GM23248 (cell line): ENCODE measurements around the gene SCNN1A. TPM values are rescaled to one million over a fixed set of nuclear protein-coding genes. Genes with fewer than 3 reads are reported as not detected.

ENCODE experiments used
- DNase-seq: peaks from one replicate; pipeline ENCODE4 v3.0.0-alpha.2; 2015
- H2AFZ ChIP-seq: fragments of 200-600 bp; sonication (generic); 2 replicates; pipeline ENCODE4 v1.6.1; 2016; ENCODE audit warnings: antibody characterized with exemption
- H3F3A ChIP-seq: fragments of 200-600 bp; sonication (generic); 2 replicates; pipeline ENCODE4 v1.6.1; 2016; ENCODE audit warnings: mild to moderate bottlenecking, antibody characterized with exemption, mixed run types; ENCODE audit not compliant: insufficient read depth
- H3K27ac ChIP-seq: fragments of 200-600 bp; sonication (generic); 2 replicates; pipeline ENCODE4 v1.5.1; 2016; ENCODE audit warnings: mild to moderate bottlenecking
- H3K27me3 ChIP-seq: fragments of 200-600 bp; sonication (generic); replicated peaks from 2 replicates; pipeline ENCODE4 v1.6.1; 2016; ENCODE audit warnings: mild to moderate bottlenecking; ENCODE audit not compliant: insufficient read depth
- H3K36me3 ChIP-seq: fragments of 200-600 bp; sonication (generic); 2 replicates; pipeline ENCODE4 v1.6.1; 2016; ENCODE audit warnings: low read depth, mild to moderate bottlenecking
- H3K4me1 ChIP-seq: fragments of 200-600 bp; sonication (generic); 2 replicates; pipeline ENCODE4 v1.6.1; 2016; ENCODE audit warnings: mild to moderate bottlenecking; ENCODE audit not compliant: insufficient read depth
- H3K4me2 ChIP-seq: fragments of 200-600 bp; sonication (generic); one replicate; pipeline ENCODE4 v1.6.1; 2016; ENCODE audit warnings: mild to moderate bottlenecking; ENCODE audit not compliant: unreplicated experiment
- H3K4me3 ChIP-seq: fragments of 200-600 bp; sonication (generic); 2 replicates; pipeline ENCODE4 v1.5.1; 2016; ENCODE audit warnings: mild to moderate bottlenecking
- H3K79me2 ChIP-seq: fragments of 200-600 bp; sonication (generic); 2 replicates; pipeline ENCODE4 v1.6.1; 2016; ENCODE audit warnings: mild to moderate bottlenecking; ENCODE audit not compliant: insufficient read depth
- H3K9ac ChIP-seq: fragments of 200-600 bp; sonication (generic); 2 replicates; pipeline ENCODE4 v1.6.1; 2016; ENCODE audit warnings: mild to moderate bottlenecking
- H3K9me2 ChIP-seq: fragments of 200-600 bp; sonication (generic); 2 replicates; pipeline ENCODE4 v1.6.1; 2016; ENCODE audit warnings: mixed run types, mild to moderate bottlenecking, moderate library complexity; ENCODE audit not compliant: insufficient read depth
- H3K9me3 ChIP-seq: fragments of 200-600 bp; sonication (generic); one replicate; pipeline ENCODE4 v1.6.1; 2017; ENCODE audit warnings: low read depth
- H4K20me1 ChIP-seq: fragments of 200-600 bp; sonication (generic); 2 replicates; pipeline ENCODE4 v1.6.0; 2016; ENCODE audit not compliant: insufficient read depth
- EZH2 ChIP-seq: fragments of 200-600 bp; sonication (generic); IDR thresholded peaks from 2 replicates; pipeline ENCODE4 v1.6.1; 2018; ENCODE audit warnings: antibody characterized with exemption, mild to moderate bottlenecking; ENCODE audit not compliant: insufficient read depth, poor library complexity, severe bottlenecking
- EZH2phosphoT487 ChIP-seq: fragments of 200-600 bp; sonication (generic); IDR thresholded peaks from 2 replicates; pipeline ENCODE4 v1.6.1; 2018; ENCODE audit warnings: antibody characterized with exemption, moderate library complexity, mild to moderate bottlenecking, low read depth; ENCODE audit not compliant: insufficient read depth
- WGBS, 2 experiments: methylation state at CpG; one replicate each; pipeline ENCODE4 v1.1.6; 2015 to 2017; ENCODE audit warnings: low lambda C conversion rate in 2 of 2, low coverage in 1 of 2; ENCODE audit errors: missing lambda C conversion rate in 2 of 2; 5-methylcytosine and 5-hydroxymethylcytosine counted together
- in situ Hi-C: fragments of 300-500 bp; cut with MboI; formaldehyde crosslinking; loops from 2 replicates; pipeline ENCODE4 v1.15.0; 2020
- polyA plus RNA-seq: library from polyadenylated mRNA; unstranded; fragments of >200 nt; fragmentation: Nextera tagmentation; extraction: Ambion mirVana; gene quantifications from 2 replicates; pipeline ENCODE4 v1.2.1, GENCODE V29; 2016
- total RNA-seq: library from RNA; depleted of rRNA; stranded (reverse); fragments of >200 nt; shearing (Covaris generic); gene quantifications from 2 replicates; pipeline ENCODE4 v1.2.3, GENCODE V29; 2014; rRNA removed

SCNN1A gene
- 0.76 TPM in 1 of 2 replicates, not detected in the other for total RNA-seq
- polyA plus RNA-seq = 0.25 and 0.59 TPM in 2 replicates

DNA sequence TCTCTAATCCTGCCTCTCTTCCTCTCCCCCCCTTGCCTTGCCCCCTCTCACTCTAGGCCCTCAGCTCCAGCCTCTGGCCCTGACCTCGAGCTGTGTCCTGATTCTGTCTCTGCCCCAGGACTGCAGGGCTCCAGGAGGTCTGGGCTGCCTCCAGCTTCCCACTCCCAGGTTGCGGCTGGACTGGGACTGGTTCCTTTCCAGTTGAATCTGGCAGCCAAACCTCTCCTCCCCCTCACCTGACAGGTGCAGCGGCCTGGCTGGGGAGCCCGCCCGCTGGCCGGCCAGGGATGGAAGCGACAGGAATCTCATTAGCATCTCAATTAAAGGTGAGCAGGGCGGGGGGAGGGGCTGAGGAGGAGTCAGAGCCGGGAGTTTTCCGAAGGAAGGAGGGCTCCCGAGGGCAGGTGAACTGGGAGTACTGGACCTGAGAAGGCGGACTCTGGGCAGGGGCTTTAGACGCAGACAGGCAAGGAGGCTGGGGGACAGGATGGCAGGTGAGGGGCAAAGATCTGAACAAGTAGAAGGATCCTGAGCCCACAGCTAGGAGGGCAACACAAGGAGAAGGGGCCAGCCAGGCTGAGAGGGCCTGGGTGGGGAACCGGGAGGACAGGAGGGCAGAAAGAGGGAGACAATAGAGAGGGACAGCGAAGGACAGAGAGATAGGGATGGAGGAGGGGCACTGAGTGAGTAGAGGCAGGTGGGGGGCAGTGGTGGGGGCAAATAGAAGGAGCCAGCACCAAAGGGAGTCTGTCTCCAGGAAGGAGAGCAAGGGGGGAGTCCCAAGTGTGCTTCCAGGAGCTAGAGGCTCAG, at the start of gene SCNN1A:
Gene SCNN1A (minus strand): TSS at position 295 of the 810 bp plus-strand sequence. CDS start 780 bp downstream, outside the sequence.
- Histone ChIP-seq H3K9ac (peak within 1 kb of the TSS; percentile 52; the same call in 1 of the 2 replicates), H3K4me2 (peak within 1 kb of the TSS; percentile 37), H3K4me1 (peaks cover 44% of the 10 kb centered on the region), H2AFZ (peak within 1 kb of the TSS; percentile 80), H4K20me1 (no peaks in the 10 kb centered on the region), H3K4me3 (no peak within 1 kb of the TSS), H3K36me3 (no peaks in the 10 kb centered on the region), H3K79me2 (no peaks in the 10 kb centered on the region), H3K9me2 (no peaks in the 10 kb centered on the region), H3F3A (peaks cover 22% of the 10 kb centered on the region), H3K27ac (peak within 1 kb of the TSS; percentile 47), H3K27me3 (no peaks in the 10 kb centered on the region), H3K9me3 (no peaks in the 10 kb centered on the region)
- no peak for DNase-seq
- 82 to 96% methylated on average over 12 to 15 of the region's 15 CpGs for WGBS, 2 experiments
- in situ Hi-C loops = no loop called here
- TF ChIP-seq EZH2phosphoT487 (no peak), EZH2 (no peak)

DNA sequence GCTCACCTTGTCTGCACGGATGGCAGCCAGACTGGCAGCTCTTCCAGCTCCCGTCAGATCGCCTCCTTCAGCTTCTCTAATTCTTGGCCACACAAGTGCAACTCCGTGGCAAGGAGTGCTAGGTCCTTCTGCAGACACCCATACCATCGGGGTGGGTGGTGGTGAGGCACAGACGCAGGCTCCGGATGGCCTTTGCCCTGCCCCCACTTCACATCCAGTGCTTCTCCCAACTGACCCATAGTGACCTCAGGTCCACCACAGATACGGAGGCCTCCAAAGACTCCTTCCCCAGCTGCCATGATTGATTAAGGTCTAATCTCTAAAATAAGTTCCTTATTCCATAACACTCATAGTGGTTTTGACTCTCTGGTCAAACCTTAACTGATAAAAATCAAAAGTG, 49.5 kb upstream of the SCNN1A start:
- Histone ChIP-seq H3K4me1 (peaks cover 4% of the 10 kb centered on the region), H3K79me2 (no peaks in the 10 kb centered on the region), H3F3A (peaks cover 10% of the 10 kb centered on the region), H3K36me3 (no peaks in the 10 kb centered on the region), H3K27ac (no peak overlapping the region), H2AFZ (no peak overlapping the region), H3K9ac (no peak overlapping the region), H4K20me1 (no peaks in the 10 kb centered on the region), H3K4me3 (no peak overlapping the region), H3K9me3 (no peaks in the 10 kb centered on the region), H3K4me2 (no peak overlapping the region), H3K27me3 (no peaks in the 10 kb centered on the region), H3K9me2 (no peaks in the 10 kb centered on the region)
- DNase-seq = no peak
- 83% methylated on average over 8 of the region's 8 CpGs for WGBS, 2 experiments
- TF ChIP-seq EZH2 (no peak), EZH2phosphoT487 (no peak)
- in situ Hi-C loops = no loop called here

DNA sequence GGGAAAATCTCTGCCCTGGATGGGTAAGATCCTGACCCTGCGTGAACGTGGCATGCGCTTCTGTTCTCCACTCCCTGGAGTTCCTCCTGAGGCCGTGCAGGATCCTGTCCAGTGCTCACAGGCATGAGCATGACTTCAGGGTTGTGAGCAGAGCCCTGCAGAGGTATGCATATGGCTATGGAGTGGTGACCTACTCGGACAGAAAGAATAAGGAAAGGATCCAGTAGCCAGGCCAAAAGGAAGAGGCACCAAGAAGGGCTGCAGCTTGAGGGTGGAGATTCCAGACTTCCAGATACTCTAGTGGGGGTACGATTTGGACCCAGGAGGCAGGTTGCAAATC, 48.6 kb upstream of the SCNN1A start:
- H3K9me2 ChIP-seq = no peaks in the 10 kb centered on the region
- no peak for TF ChIP-seq EZH2
- TF ChIP-seq EZH2phosphoT487 = no peak
- H3K9me3 ChIP-seq = no peaks in the 10 kb centered on the region
- H3K79me2 ChIP-seq = no peaks in the 10 kb centered on the region
- no peak overlapping the region for H3K4me3 ChIP-seq
- in situ Hi-C loops = no loop called here
- no peak for DNase-seq
- no peaks in the 10 kb centered on the region for H3K36me3 ChIP-seq
- H3K27ac ChIP-seq = no peak overlapping the region
- H2AFZ ChIP-seq = no peak overlapping the region
- H3K9ac ChIP-seq = no peak overlapping the region
- no peaks in the 10 kb centered on the region for H4K20me1 ChIP-seq
- no peaks in the 10 kb centered on the region for H3K27me3 ChIP-seq
- WGBS, 2 experiments = 30 to 33% methylated on average over 6 of the region's 6 CpGs
- no peaks in the 10 kb centered on the region for H3K4me1 ChIP-seq
- H3F3A ChIP-seq = peaks cover 5% of the 10 kb centered on the region; the same call in 1 of the 2 replicates
- no peak overlapping the region for H3K4me2 ChIP-seq

DNA sequence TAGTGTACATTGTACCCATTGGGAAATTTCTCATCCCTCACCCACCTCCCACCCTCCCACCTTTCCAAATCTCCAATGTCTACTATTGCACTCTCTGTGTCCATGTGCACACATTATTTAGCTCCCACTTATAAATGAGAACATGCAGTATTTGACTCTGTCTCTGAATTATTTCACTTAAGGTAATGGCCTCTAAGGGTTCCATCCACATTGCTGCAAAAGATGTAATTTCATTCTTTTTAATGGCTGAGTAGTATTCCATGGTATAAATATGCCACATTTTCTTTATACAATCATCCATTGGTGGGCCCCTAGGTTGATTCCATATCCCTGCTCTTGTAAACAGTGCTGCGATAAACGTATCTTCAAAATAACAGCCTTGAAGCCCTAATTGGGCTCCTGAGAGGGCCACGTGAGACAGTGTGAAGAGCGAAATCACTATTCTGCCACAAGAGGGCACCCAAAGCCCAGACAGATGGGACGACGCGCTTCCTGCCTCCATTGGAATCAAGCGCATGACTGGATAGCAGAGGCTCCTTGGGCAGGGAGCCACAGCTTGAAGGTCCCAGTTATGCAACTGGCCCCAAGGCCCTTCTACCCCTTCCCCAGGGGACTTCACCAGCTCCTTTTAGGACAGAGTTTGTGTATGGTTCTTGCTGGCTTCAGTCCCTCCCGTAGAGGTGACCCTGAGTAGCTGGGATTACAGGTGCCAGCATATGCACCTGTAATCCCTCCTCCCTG, 48.1 kb upstream of the SCNN1A start:
- peak; percentile 98 for DNase-seq
- Histone ChIP-seq H2AFZ (no peak overlapping the region), H3F3A (peaks cover 5% of the 10 kb centered on the region; the same call in 1 of the 2 replicates), H3K36me3 (no peaks in the 10 kb centered on the region), H3K27me3 (no peaks in the 10 kb centered on the region), H3K27ac (no peak overlapping the region), H4K20me1 (no peaks in the 10 kb centered on the region), H3K79me2 (no peaks in the 10 kb centered on the region), H3K9me2 (no peaks in the 10 kb centered on the region), H3K4me1 (no peaks in the 10 kb centered on the region), H3K4me2 (no peak overlapping the region), H3K4me3 (no peak overlapping the region), H3K9ac (no peak overlapping the region), H3K9me3 (no peaks in the 10 kb centered on the region)
- TF ChIP-seq EZH2 (no peak), EZH2phosphoT487 (no peak)
- in situ Hi-C loops = no loop called here
- WGBS, 2 experiments = 12 to 16% methylated on average over 9 of the region's 9 CpGs
